Measurements from ENCODE around the gene SCN5A. TPM values are rescaled to one million over a fixed set of nuclear protein-coding genes. Genes with fewer than 3 reads are reported as not detected.

Gene SCN5A
- total RNA-seq, 4 donors from 2014 or later, result 0.39 to 0.42 TPM; not detected in 2

GRCh38 chr3:38587548-38588131, 61.8 kb downstream of the SCN5A start:
- intact Hi-C loops (cut with DNase I; ENCODE audit: low total_unique reads), result no loop called here
- H3K4me3 ChIP-seq (ENCODE audit: low read depth, poor library complexity, severe bottlenecking), result no peak overlapping the region
- 78 to 86% methylated on average over 7 of the region's 7 CpGs for WGBS, 2 donors
- no peak for TF ChIP-seq CTCF (IDR thresholded peaks at IDR 0.05)
- TF ChIP-seq POLR2A (IDR thresholded peaks at IDR 0.05), result no peak
- peak in 1 of 2 donors; percentile 77 for DNase-seq (ENCODE audit: low spot score in 2 of 2)

GRCh38 chr3:38586546-38587520, 62.7 kb downstream of the SCN5A start:
- H3K4me3 ChIP-seq (ENCODE audit: low read depth, poor library complexity, severe bottlenecking), result no peak overlapping the region
- WGBS, 2 donors, result 81 to 89% methylated on average over 14 of the region's 14 CpGs
- intact Hi-C loops (cut with DNase I; ENCODE audit: low total_unique reads), result no loop called here
- DNase-seq (ENCODE audit: low spot score in 2 of 2), result peak in 1 of 2 donors; percentile 65
- TF ChIP-seq CTCF (IDR thresholded peaks at IDR 0.05), result no peak
- TF ChIP-seq POLR2A (IDR thresholded peaks at IDR 0.05), result no peak

- DNase-seq (ENCODE audit: low spot score in 2 of 2), result peak in 1 of 2 donors; percentile 75
- no peak for TF ChIP-seq POLR2A (IDR thresholded peaks at IDR 0.05)
- no peak for TF ChIP-seq CTCF (IDR thresholded peaks at IDR 0.05)
- intact Hi-C loops (cut with DNase I; ENCODE audit: low total_unique reads), result no loop called here
- no peak overlapping the region for H3K4me3 ChIP-seq (ENCODE audit: low read depth, poor library complexity, severe bottlenecking)
- WGBS, 2 donors, result 90 to 96% methylated on average over 7 to 8 of the region's 8 CpGs
These were observed 63.6 kb downstream of the SCN5A start for GRCh38 chr3:38585791-38586420.

- no peak for TF ChIP-seq POLR2A (IDR thresholded peaks at IDR 0.05)
- TF ChIP-seq CTCF (IDR thresholded peaks at IDR 0.05), result no peak
- intact Hi-C loops (cut with DNase I; ENCODE audit: low total_unique reads), result no loop called here
- H3K4me3 ChIP-seq (ENCODE audit: low read depth, poor library complexity, severe bottlenecking), result no peak overlapping the region
- DNase-seq (ENCODE audit: low spot score in 2 of 2), result peak in 1 of 2 donors; percentile 40
- WGBS, 2 donors, result 81 to 90% methylated on average over 6 of the region's 6 CpGs
These were observed 65.8 kb downstream of the SCN5A start for GRCh38 chr3:38583688-38584087.

- TF ChIP-seq POLR2A (IDR thresholded peaks at IDR 0.05) (no peak), CTCF (IDR thresholded peaks at IDR 0.05) (no peak)
- WGBS, 2 donors, result 50 to 51% methylated on average over 8 of the region's 8 CpGs
- intact Hi-C loops (cut with DNase I; ENCODE audit: low total_unique reads), result no loop called here
- peak in 1 of 2 donors; percentile 60 for DNase-seq (ENCODE audit: low spot score in 2 of 2)
- no peak overlapping the region for H3K4me3 ChIP-seq (ENCODE audit: low read depth, poor library complexity, severe bottlenecking)
These were observed 66.4 kb downstream of the SCN5A start for GRCh38 chr3:38582941-38583645.
